RWPE2 (cell line): Measurements from ENCODE around the gene SEMA4A.

Experiments used
- ATAC-seq: fragments of 200-7000 bp; cut with Tn5 transposase; 3 replicates; pipeline ENCODE4 v1.9.1; 2021; ENCODE audit warnings: low read depth
- DNase-seq: peaks from one replicate; pipeline ENCODE4 v3.0.0-alpha.2; 2020; ENCODE audit warnings: low spot score
- H3K27ac ChIP-seq: fragments of 450-650 bp; 2 replicates; pipeline ENCODE4 v1.5.1; 2017; ENCODE audit warnings: mild to moderate bottlenecking; ENCODE audit not compliant: poor library complexity, severe bottlenecking
- H3K27me3 ChIP-seq: fragments of 250-450 bp; sonication (Bioruptor Pico); 2 replicates; pipeline ENCODE4 v1.5.1; 2021; ENCODE audit warnings: mild to moderate bottlenecking, moderate library complexity; ENCODE audit not compliant: insufficient read depth, poor library complexity, severe bottlenecking
- H3K36me3 ChIP-seq: fragments of 250-450 bp; sonication (Bioruptor Pico); 2 replicates; pipeline ENCODE4 v1.5.1; 2020; ENCODE audit warnings: low read depth, mild to moderate bottlenecking, moderate library complexity
- H3K4me1 ChIP-seq: fragments of 250-450 bp; sonication (Bioruptor Pico); 2 replicates; pipeline ENCODE4 v1.5.1; 2021; ENCODE audit warnings: mild to moderate bottlenecking, moderate library complexity; ENCODE audit not compliant: insufficient read depth, poor library complexity, severe bottlenecking
- H3K4me3 ChIP-seq: fragments of 250-450 bp; sonication (Bioruptor Pico); 2 replicates; pipeline ENCODE4 v1.5.1; 2021; ENCODE audit warnings: mild to moderate bottlenecking, moderate library complexity; ENCODE audit not compliant: severe bottlenecking
- H3K9me3 ChIP-seq: fragments of 250-450 bp; sonication (Bioruptor Pico); 2 replicates; pipeline ENCODE4 v1.5.1; 2021; ENCODE audit warnings: mild to moderate bottlenecking, moderate library complexity; ENCODE audit not compliant: severe bottlenecking
- TF ChIP-seq, protein P1 (sequence below): fragments of 450-650 bp; IDR thresholded peaks from one replicate; pipeline ENCODE4 v1.5.1; 2017; ENCODE audit warnings: mild to moderate bottlenecking, moderate library complexity; ENCODE audit not compliant: poor library complexity, severe bottlenecking

Gene SEMA4A

DNA sequence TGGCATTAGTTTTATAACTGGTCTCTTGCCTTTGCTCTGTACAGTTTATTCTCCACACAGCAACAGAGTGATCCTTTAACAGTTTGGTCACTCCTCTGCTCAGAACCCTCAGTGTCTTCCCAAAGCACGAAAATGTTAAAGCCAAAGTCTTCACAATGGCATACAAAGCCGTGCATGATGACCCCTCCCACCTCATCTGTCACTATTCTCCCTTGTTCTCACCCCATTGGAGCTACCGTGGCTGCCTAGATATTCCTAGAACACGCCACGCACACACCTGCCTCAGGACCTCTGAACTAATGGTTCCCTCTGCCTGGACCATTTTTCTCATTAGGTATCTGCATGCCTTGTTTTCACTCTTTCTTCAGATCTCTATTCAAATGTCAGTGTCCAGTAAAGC is 8.6 kb upstream of the SEMA4A start:
- H3K4me1 ChIP-seq = peaks cover 3% of the 10 kb centered on the region
- no peak for DNase-seq
- no peak for ATAC-seq
- no peaks in the 10 kb centered on the region for H3K27me3 ChIP-seq
- no peaks in the 10 kb centered on the region for H3K9me3 ChIP-seq
- no peaks in the 10 kb centered on the region for H3K36me3 ChIP-seq
- H3K4me3 ChIP-seq = no peak overlapping the region
- TF ChIP-seq, protein P1, sequence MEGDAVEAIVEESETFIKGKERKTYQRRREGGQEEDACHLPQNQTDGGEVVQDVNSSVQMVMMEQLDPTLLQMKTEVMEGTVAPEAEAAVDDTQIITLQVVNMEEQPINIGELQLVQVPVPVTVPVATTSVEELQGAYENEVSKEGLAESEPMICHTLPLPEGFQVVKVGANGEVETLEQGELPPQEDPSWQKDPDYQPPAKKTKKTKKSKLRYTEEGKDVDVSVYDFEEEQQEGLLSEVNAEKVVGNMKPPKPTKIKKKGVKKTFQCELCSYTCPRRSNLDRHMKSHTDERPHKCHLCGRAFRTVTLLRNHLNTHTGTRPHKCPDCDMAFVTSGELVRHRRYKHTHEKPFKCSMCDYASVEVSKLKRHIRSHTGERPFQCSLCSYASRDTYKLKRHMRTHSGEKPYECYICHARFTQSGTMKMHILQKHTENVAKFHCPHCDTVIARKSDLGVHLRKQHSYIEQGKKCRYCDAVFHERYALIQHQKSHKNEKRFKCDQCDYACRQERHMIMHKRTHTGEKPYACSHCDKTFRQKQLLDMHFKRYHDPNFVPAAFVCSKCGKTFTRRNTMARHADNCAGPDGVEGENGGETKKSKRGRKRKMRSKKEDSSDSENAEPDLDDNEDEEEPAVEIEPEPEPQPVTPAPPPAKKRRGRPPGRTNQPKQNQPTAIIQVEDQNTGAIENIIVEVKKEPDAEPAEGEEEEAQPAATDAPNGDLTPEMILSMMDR = no peak
- H3K27ac ChIP-seq = no peak overlapping the region

DNA sequence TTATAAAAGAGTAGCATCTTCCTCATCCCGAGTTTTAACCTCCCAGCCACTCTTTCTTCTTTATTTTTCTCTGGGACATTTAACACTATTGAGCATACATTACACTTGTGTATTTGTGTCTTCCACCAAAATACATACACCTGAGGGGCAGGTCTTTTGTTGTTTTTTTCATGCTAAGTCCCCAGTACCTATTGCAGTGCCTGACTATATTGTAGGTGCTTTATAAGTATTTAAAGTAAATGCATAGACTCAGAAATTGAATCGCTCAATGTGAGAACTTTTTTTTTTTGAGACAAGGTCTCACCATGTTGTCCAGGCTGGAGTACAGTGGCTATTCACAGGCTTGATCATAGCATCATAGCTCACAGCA is 7.8 kb upstream of the SEMA4A start:
- Histone ChIP-seq H3K9me3 (no peaks in the 10 kb centered on the region), H3K27ac (no peak overlapping the region), H3K4me3 (no peak overlapping the region), H3K36me3 (no peaks in the 10 kb centered on the region), H3K27me3 (no peaks in the 10 kb centered on the region), H3K4me1 (peaks cover 3% of the 10 kb centered on the region)
- ATAC-seq (no peak), DNase-seq (no peak)
- TF ChIP-seq, protein P1 = no peak

DNA sequence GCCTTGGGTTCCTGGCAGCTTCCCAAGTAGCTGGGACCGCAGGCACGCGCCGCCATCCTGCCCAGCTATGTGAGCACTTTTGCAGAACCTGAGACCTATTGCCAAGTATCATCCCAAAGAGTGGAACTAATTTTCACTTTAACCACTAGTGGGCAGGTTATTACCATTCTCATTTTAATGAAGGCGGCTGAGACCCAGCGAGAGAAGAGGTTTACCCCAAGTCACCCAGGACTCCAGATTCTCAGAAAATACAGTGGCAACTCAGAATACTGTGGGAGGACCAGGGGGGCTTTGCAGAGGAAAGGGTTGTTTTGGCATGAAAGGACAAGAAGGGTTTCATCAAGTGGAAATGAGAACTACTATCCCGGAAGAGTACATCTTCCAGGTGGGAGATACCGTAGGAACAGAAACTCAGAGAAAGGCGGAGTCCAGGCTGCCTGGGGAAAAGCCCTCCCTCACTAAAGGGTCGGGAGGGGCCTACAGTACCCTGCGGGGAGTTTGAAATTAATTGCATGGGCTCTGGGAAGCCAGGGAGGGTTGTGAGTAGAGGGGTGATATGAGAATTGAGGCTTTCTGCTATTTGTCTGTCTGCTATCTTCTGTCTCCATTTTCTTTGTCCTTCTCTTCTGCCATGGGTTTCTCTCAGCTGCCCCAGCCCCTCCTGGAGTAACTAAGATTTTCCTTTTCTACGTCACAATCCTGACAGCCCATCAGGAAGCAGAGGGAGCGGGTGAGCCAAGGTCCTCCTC is 7.2 kb upstream of the SEMA4A start:
- Histone ChIP-seq H3K4me1 (peaks cover 3% of the 10 kb centered on the region), H3K27me3 (no peaks in the 10 kb centered on the region), H3K4me3 (no peak overlapping the region), H3K27ac (no peak overlapping the region), H3K9me3 (no peaks in the 10 kb centered on the region), H3K36me3 (no peaks in the 10 kb centered on the region)
- DNase-seq = no peak
- TF ChIP-seq, protein P1 = peak; percentile 92
- peak; percentile 65 for ATAC-seq

DNA sequence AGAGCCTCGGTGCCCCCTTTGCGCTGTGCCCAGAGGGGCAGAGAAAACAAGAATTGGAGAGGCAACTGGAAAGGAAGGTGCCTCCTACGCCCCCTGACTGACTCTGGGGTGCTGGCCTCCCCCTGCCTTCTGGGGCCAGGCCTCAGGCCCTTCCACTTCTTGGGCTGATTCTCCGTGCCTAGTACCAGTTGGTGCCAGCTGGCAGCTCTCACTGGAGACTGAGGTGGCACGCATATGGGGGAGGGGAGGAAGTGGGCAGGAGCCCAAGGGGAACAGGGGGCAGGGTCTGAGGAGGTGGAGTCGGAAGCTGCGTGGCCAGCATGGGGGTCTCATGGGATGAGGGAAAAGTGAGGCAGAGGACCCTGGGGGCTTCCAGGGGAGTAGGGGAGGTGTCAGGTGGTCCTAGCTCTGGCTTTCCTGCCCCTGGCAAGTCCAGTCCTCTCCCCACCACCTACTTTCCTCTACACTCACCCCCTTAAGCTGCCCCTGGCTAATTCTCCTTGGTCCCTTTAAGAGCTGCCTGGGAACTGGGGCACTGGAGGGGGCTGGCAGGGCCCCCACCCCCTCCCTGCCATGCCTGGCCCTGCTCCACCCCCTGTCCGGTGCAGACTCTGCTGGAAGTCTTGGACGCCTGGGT is 6.5 kb upstream of the SEMA4A start:
- Histone ChIP-seq H3K4me1 (peaks cover 3% of the 10 kb centered on the region), H3K36me3 (no peaks in the 10 kb centered on the region), H3K27ac (no peak overlapping the region), H3K9me3 (no peaks in the 10 kb centered on the region), H3K4me3 (no peak overlapping the region), H3K27me3 (no peaks in the 10 kb centered on the region)
- DNase-seq (no peak), ATAC-seq (no peak)
- TF ChIP-seq, protein P1 = no peak

DNA sequence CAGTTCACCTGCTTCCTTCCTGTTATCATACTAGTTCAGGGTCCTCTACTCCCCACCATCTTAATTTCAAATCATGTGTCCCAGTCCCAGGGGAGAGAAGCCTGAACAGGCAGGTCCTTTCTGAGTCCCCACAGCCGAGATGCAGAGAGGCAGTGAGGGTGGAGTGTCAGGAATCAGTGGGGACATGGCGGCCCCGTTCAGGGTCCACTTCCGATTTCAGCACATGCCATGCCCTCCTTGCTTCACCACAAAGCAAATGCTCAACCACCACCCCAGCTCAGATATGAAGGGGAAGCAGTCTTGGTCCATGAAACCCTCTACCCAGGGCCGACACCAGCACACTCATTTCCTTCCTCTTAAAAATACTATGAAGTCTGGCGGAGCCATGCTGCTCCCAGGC is 5.2 kb upstream of the SEMA4A start:
- TF ChIP-seq, protein P1 = no peak
- no peak for ATAC-seq
- H3K27ac ChIP-seq = no peak overlapping the region
- DNase-seq = no peak
- no peaks in the 10 kb centered on the region for H3K9me3 ChIP-seq
- H3K4me1 ChIP-seq = peaks cover 12% of the 10 kb centered on the region
- H3K36me3 ChIP-seq = no peaks in the 10 kb centered on the region
- H3K4me3 ChIP-seq = no peak overlapping the region
- H3K27me3 ChIP-seq = no peaks in the 10 kb centered on the region
